Measurements from ENCODE around the gene STUB1. TPM values are rescaled to one million over a fixed set of nuclear protein-coding genes. Genes with fewer than 3 reads are reported as not detected.

Gene STUB1
- total RNA-seq, result 193 and 214 TPM in 2 replicates

DNA sequence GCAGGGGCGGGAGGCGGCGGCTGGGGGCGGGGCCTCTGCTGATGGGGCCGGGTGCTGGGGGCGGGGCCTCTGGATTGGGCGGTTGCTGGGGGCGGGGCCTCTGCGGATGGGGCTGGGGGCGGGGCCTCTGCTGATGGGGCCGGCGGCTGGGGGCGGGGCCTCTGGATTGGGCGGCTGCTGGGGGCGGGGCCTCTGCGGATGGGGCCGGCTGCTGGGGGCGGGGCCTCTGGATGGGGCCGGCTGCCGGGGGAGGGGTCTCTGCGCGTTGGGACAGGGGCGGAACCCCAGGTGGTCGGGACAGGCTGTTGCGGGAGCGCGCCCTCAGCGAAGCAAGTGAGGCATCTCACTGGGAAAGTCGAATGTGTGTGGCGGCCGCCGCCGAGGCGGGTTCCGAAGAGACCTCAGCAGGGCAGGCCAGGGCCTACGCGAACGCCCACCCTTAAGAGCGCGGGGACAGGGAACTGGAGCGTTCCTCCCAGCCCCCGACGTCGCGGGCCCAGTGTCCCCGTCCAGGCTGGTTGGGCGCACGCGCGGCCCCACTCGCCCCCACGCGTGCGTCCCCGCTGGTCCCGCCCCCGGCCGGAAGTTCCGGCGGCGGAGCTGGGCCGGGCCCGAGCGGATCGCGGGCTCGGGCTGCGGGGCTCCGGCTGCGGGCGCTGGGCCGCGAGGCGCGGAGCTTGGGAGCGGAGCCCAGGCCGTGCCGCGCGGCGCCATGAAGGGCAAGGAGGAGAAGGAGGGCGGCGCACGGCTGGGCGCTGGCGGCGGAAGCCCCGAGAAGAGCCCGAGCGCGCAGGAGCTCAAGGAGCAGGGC lies at the start of gene STUB1:
Gene STUB1, plus strand, starts transcription at position 597 of the 811 bp plus-strand sequence. Its CDS starts 116 bp downstream, at position 713.

DNA sequence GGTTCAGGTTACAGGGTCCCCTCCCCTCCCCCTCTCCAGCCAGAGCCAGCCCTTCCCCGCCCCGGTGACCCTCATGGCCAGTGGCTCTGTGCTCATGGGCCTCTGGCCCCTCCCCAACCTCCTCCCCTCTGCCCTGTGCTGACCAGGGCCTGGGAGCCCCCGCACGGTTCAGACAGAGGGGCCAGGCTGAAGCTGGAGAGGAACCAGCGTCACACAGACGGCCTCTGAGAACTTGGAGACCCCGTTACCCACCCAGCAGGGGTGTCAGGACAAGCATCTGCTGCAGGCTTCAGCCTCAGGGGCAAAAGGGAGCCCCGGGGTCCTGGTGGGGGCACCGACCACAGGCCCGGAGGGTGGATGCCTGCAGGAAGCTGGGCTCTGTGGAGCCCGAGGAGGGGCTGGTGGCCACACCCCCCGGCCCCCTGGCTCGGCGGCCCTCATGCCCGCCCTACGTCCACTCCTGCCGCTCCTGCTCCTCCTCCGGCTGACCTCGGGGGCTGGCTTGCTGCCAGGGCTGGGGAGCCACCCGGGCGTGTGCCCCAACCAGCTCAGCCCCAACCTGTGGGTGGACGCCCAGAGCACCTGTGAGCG lies 49.3 kb upstream of the STUB1 start, which contains the start of gene WFIKKN1:
Gene WFIKKN1, plus strand, starts transcription at position 171 of the 591 bp plus-strand sequence. Its CDS starts 269 bp downstream, at position 440.

DNA sequence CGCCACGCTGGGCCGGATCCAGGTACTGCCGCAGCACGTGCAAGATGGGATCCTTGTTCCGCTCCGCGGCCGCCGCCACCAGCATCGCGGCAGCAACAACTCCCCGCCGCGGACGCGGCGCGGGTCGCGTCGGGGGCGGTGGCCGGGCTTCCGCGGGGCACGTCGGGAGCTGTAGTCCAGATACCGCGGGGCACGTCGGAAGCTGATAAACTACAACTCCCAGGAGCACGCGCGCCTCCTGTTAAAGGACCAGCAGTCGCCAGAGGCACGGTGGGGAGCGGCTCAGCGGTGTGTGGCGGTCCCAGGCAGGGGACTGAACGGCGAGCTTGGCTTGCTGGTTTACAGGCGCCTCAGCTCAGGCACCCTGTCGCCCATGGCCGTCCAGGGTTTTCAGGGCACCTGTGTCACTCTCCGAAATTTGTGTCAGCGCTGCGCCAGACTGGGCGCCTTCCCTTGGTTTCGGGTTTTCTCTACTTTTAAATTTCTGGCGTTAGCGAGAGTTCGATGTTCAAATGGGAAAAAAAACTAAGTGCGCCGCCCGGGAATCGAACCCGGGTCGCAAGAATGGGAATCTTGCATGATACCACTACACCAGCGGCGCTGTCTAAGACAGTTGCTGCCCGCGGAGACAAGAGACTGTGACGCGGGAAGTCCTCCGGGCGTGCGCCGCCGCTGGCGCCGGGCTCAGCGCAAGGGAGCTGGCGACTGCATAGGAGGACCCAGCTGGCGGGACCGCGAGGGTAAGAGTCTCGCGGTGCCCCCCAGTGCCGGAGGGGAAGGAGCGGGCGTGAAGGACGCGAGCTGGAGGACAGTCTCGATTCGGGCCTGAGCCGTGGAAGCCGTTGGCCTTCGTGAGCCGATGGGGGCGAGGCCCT lies 43.8 kb upstream of the STUB1 start, which contains the start of gene METTL26:
Gene METTL26, minus strand, starts transcription at position 100 of the 875 bp plus-strand sequence. Its CDS starts 15 bp downstream, at position 85.

DNA sequence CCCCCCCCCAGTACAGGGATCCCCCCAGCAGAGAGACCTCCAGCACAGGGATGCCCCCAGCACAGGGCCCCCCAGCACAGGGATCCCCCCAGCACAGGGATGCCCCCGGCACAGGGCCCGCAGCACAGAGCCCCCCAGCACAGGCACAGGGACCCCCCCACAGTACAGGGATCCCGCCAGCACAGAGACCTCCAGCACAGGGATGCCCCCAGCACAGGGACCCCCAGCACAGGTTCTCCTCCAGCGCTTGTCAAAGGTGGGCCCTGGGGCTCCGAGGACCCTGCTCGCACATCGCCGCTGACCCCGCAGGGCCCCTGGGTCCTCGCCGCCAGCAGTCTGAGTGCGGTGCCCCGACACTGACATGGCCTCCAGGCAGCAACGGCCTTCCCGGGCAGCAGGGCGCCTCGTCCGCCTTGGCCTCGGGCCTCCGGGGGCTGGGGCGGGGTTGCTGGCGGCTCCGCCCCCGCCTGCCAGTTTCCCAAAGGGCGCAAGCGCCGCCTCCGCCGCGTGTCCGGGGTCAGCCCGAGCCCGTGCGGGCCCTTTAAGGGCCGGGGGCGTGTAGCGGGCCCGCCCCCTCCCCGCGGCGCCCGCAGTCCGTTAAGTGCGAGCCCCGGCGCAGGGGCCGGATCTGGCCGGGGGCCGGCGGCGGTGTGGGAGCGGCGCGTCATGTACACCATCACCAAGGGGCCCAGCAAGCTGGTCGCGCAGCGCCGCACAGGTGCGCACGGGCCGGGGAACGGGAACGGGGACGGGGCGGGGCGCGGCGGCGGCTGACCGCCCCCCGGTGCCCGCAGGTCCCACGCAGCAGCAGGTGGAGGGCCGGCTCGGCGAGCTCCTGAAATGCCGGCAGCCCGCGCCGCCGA lies 38.7 kb upstream of the STUB1 start, which contains the start of gene MCRIP2:
Gene MCRIP2, plus strand, starts transcription at position 503 of the 863 bp plus-strand sequence. Its CDS starts 164 bp downstream, at position 667.

GRCh38 chr16:648781-649589 lies 31.2 kb upstream of the STUB1 start, which contains the start of gene WDR90:
WDR90 (plus strand) TSS chr16:649365; CDS start chr16:649417, 52 bp downstream.

GRCh38 chr16:667780-668518 lies 12.3 kb upstream of the STUB1 start, which contains the start of gene RHOT2:
RHOT2 (plus strand) TSS chr16:668132; CDS start chr16:668200, 68 bp downstream.

DNA sequence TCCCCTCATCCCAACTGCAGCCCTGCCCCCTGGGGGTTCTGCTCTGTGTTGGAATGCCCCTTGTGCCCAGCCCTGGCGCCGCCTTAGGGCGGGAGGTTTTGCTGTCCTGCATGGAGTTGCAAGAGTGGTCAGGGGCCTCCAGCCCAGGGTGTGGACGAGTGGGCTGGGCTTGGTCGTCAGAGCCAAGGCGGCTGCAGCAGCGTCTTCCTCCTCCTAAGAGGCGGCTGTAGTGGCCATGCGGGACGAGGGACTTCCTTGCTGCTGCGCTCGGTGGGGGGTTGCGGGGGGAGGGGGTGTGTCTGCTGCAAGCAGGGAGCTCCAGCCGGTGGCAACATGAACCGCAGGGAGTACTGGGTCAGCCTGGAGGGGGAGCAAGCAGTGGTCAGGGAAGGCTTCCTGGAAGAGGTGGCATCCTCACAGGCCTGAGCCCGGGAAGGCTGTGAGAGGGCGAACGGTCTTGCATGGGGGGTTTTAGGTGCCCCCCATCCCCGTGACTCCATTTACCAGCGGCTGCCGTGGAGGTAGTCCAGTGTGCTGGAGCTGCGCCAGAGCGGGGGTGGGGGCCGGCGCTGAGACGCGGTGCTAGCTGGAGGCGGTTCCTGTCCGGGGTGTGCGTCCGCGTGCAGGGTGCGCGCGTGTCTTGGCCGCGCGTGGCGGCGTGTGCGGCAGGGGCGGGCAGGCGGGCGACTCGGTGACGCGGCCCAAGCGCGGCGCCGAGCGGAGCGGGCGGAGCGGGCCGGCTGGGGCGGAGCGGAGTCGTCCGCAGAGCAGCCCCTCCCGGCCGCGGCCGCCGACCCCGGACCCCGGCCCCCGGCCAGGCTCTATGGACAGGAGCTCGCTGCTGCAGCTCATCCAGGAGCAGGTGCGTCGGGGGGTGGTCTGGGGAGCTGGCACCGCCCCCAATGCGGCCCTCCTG lies 5.0 kb upstream of the STUB1 start, which contains the start of gene RHBDL1:
Gene RHBDL1, plus strand, starts transcription at position 704 of the 916 bp plus-strand sequence. Its CDS starts 120 bp downstream, at position 824.

GRCh38 chr16:684071-684794 lies 4.0 kb downstream of the STUB1 start, which contains the start of gene JMJD8:
JMJD8 (minus strand) TSS chr16:684334; CDS start chr16:684319, 15 bp downstream.

GRCh38 chr16:705431-706188 lies 25.4 kb downstream of the STUB1 start, which contains the start of gene FBXL16:
FBXL16 (minus strand) TSS chr16:705801; CDS start chr16:697405, 8,396 bp downstream.

DNA sequence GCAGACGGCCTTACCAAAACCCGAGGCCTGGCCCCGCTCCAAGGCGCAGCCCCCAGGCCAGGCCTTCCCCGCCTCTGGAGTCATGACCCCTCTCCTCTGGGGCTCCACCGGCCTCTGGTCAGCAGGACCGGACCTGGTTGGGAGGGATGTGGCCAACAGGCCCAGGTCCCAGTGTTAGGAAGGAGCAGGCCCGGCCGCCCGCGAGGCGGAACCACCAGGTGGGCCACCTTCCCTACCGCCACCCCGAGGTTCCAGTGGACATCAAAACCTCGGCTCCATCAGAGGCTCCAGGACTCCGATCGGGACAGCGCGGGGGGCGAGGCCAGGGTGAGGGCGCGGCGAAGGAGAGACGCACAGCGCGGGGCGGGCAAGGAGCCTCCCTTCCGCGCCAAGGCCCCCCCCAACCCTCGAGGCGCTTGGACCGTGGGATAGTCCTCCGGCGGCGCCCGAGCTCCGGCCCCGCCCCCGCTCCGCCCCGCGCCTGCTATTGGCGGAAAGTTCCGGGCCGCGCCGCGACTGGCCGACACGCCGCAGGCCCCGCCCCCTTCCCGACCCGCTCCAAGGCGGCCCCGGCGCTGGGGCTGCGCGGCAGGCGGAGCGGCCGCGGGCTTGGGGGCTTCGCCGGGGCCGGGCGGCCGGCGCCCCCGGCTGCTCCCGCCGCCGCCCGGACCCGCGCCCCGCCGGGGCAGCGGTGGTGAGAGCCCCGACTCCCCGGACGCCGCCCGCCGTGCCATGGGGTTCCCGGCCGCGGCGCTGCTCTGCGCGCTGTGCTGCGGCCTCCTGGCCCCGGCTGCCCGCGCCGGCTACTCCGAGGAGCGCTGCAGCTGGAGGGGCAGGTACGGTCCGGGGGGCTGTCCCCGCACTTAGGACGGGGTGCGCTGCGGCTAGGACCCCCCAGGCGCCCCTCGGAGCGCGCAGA lies 34.6 kb downstream of the STUB1 start, which contains the start of gene METRN:
Gene METRN, plus strand, starts transcription at position 561 of the 919 bp plus-strand sequence. Its CDS starts 172 bp downstream, at position 733.

GRCh38 chr16:720990-721764 lies 41.0 kb downstream of the STUB1 start, which contains the start of gene ANTKMT:
ANTKMT (plus strand) TSS chr16:721146; CDS start chr16:721275, 129 bp downstream.

DNA sequence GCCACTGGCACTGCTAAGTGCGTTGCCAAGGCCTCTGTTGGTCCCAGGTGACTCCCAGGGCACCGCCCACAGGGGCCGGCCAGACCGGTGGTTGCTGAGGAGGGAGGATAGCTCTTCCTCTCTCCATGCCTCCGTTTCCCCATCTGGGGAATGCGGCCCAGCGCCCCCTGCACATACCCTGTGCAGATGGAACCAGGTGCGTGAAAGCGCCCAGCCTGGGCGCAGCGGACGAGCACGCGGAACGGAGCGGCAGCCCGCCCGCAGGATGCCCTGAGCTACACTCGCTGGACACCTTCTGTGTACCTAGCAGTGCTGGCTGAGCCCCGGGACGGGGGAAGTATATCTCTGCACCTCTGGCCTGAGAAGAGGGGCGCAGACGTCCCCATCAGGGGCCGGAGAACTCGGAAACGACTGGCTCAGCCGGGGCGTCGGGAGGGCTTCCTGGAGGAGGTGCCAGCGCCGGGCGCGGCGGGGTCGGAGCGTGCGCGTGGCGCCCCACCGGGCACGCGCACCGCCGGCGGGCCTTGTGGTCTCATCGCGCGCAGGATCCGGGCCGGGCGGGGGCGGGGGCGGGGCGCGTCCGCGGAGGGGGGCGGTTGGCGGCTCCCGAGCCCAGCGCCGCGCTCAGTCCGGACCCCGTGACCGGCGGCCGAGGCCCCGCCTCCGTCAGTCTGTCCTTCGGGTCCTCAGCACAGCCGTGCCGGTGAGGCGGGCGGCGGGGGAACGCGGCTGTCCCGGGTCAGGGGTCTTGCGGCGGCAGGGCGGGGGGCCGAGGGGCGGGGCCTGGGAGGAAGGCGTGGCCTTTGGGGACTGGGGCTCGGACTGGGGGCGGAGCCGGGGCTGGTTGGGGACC lies 46.5 kb downstream of the STUB1 start, which contains the start of the genes CCDC78 and HAGHL:
Gene CCDC78, minus strand, starts transcription at position 6 of the 853 bp plus-strand sequence. CDS start 76 bp downstream, outside the sequence.
Gene HAGHL, plus strand, starts transcription at position 669 of the 853 bp plus-strand sequence. CDS start 404 bp downstream, outside the sequence.

